NCI-H128 (cell line): ENCODE data around the gene GOLGA6B.
"Not testable (repeated sequence)": the region's sequence is repeated elsewhere in the genome, so short reads cannot be mapped to it uniquely, and the experiment has no call there.

Experiments used
- DNase-seq: peaks from one replicate; lab custom pipeline; 2025; ENCODE audit not compliant: unreplicated experiment; lab: John Stamatoyannopoulos, UW

GOLGA6B gene

GRCh38 chr15:72665706-72666105 is 11.2 kb downstream of the GOLGA6B start:
- not testable (repeated sequence) for DNase-seq

- not testable (repeated sequence) for DNase-seq
Measured at GRCh38 chr15:72669803-72670202, 15.3 kb downstream of the GOLGA6B start.

GRCh38 chr15:72670656-72671352 is 16.3 kb downstream of the GOLGA6B start:
- DNase-seq = not testable (repeated sequence)

- no peak for DNase-seq
Measured at GRCh38 chr15:72671525-72671924, 17.0 kb downstream of the GOLGA6B start.

- no peak for DNase-seq
Measured at GRCh38 chr15:72676838-72677237, 22.3 kb downstream of the GOLGA6B start.

- DNase-seq = no peak
Measured at GRCh38 chr15:72680931-72681330, 26.4 kb downstream of the GOLGA6B start.

- no peak for DNase-seq
Measured at GRCh38 chr15:72682772-72683171, 28.3 kb downstream of the GOLGA6B start.

- no peak for DNase-seq
Measured at GRCh38 chr15:72685301-72685924, 30.9 kb downstream of the GOLGA6B start.

- DNase-seq = no peak
Measured at GRCh38 chr15:72685925-72686794, 31.7 kb downstream of the GOLGA6B start, which contains the start of the genes BBS4 and HIGD2B. BBS4 (plus strand) TSS chr15:72686207; CDS start chr15:72686228, 21 bp downstream. HIGD2B (minus strand) TSS chr15:72686182; CDS start chr15:72676374, 9,808 bp downstream.

- no peak for DNase-seq
Measured at GRCh38 chr15:72688697-72689096, 34.2 kb downstream of the GOLGA6B start.

- DNase-seq = no peak
Measured at GRCh38 chr15:72690938-72691337, 36.4 kb downstream of the GOLGA6B start.

- DNase-seq = no peak
Measured at GRCh38 chr15:72698938-72699337, 44.4 kb downstream of the GOLGA6B start.

GRCh38 chr15:72700076-72700475 is 45.6 kb downstream of the GOLGA6B start:
- DNase-seq = no peak

GRCh38 chr15:72706266-72706665 is 51.8 kb downstream of the GOLGA6B start:
- DNase-seq = no peak

- not testable (repeated sequence) for DNase-seq
Measured at GRCh38 chr15:72708551-72709303, 54.2 kb downstream of the GOLGA6B start.
